GM21360 (cell line): ENCODE results near the gene HRAS.

Source experiments
- ATAC-seq: cut with Tn5 transposase; IDR thresholded peaks from one replicate; pipeline ENCODE4 v1.9.1; 2021; ENCODE audit warnings: mild to moderate bottlenecking, moderate library complexity; ENCODE audit not compliant: unreplicated experiment

The HRAS gene

DNA sequence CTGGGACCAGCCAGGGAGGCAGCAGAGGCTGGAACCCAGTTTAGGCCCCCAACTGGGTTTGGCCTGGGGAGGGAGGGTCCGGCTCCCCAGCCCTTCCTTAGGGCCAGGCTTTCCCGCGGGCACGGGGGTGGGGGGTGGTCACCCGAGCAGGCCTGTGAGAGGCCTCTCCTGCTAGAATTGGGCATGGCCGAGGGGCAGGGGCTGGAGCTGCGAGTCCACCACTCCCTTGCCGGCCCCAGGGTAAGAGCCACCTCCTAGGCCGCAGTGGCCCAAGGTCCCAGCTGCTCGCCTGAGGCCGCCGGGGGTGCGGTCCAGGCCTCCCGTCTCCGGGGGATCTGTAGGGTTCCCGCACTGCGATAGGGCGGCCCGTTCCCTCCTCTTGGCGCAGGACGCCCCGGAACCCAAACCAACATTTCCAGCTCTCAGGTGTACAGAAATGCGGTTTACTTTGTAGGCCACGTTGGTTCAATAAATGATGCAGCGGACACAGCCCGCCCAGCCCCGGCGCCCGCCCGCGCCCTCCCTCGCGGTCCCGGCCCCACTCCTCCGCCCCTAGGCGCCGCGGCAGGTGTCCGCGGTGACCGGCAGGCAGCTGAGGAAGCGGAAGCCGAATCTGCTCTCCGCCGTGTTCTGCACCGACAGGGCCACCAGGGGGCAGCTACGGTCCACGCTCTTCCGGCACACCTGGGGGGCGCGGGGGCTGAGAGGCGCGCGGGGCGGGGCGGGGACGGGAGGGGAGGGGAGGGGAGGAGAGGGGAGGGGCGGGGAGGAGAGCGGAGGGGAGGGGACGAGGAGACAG is 19.3 kb upstream of the HRAS start:
- no peak for ATAC-seq

DNA sequence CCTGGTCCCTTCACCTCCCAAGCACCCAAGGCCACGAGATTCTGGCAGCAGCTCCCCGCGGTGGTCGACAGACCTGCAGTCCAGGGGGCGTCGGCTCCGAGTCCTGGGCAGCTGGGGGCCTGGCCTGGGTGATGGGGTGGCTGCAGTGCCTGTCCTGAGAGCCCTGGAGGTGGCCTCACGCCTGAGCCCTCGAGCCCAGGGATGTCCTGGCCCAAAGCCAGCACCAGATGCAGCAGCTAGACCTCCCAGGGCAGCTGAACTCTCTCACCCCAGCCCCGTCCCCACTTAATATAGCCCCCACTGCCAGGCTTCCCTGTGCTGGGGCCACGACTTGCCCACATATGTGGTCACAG is 18.6 kb upstream of the HRAS start:
- ATAC-seq: no peak

DNA sequence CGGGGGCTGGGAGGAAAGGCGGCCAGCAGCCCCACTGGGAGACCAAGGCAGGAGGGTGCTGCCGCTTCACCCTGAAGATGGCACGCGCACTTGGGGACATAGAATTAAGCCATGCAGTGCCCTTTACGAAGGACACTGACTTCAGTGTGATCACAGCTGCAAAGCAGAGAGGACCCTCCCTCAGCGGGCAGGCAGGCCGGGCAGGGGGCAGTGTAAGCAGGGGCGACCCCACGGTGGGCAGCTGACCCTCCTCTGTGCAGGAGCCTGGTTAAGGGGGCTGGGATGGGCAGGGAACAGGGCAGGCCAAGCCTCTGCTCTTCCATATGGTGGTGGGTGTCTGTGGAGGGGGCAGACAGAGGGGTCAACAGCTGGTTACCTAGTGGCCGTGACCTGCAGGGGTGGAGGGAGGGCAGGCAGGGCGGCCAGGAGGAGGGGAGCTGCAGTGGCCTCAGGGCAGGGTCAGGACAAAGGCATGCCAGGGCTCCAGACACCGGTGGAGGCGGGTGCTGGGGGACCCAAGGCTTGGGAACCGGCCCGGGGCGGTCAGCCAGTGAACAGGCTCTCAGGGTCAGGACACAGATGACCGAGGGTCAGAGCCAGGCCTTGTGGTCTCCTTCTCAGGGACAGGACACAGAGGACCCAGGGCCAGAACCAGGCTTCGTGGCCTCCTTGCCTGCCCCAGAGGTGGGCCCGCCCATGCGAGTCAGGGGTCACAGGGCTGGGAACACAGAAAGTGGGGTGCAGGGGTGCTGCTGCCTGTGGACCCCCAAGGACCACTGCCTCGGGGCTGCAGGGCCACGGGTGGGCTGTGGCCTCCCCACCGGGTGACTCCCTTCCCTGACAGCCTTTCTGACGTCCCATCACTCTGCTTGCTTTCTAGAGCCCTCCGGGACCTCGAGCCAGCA is 18.0 kb upstream of the HRAS start:
- no peak for ATAC-seq

DNA sequence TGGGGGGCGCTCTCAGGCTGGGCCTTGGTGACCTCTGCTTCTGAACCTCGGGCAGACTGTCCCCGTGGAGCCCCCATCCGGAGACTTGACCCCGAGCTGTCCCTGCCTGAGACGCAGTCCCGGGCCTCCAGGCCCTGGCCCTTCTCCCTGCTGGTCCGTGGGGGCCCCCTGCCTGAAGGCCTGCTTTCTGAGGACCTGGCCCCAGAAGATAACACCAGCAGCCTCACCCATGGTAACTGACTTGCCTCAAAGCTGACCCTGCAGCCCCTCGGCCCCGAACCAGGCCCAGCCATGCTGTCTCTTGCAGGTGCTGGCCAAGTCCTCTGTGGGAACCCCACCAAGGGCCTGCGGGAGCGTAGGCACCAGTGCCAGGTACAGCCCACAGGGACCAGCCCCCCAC is 16.2 kb upstream of the HRAS start:
- ATAC-seq: no peak

DNA sequence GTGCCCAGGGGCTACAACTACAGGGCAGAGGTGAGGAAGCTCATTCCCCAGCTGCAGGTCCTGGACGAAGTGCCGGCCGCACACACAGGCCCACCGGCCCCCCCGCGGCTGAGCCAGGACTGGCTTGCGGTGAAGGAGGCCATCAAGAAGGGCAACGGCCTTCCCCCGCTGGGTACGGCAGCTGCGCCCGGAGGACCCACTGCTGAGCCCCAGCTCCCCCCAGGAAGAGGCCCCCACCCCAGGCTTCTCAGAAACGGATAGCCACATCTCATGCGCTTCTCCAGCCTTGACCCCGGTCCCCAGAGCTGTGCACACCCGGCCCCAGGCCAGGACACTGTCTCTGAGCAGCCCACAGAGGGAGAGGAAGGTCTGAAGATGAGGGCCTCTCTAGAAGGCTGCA is 15.8 kb upstream of the HRAS start:
- ATAC-seq: no peak

DNA sequence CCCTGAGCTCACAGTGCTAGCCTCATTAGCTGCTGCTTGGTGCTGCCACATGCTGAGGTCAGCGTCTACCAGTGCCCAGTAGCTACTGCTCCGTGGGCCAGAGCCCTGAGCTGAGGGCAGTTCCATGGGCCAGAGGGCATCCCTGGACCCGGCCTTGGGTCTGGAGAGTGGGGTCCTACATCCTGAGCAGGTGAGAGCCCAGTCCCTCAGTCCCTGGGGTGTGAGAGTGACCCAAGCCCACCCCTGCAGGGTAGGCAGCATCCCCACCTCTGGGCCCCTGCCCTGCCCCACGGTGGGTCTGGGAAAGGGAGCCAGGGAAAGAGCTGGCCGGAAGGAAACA is 15.3 kb upstream of the HRAS start:
- ATAC-seq: no peak

DNA sequence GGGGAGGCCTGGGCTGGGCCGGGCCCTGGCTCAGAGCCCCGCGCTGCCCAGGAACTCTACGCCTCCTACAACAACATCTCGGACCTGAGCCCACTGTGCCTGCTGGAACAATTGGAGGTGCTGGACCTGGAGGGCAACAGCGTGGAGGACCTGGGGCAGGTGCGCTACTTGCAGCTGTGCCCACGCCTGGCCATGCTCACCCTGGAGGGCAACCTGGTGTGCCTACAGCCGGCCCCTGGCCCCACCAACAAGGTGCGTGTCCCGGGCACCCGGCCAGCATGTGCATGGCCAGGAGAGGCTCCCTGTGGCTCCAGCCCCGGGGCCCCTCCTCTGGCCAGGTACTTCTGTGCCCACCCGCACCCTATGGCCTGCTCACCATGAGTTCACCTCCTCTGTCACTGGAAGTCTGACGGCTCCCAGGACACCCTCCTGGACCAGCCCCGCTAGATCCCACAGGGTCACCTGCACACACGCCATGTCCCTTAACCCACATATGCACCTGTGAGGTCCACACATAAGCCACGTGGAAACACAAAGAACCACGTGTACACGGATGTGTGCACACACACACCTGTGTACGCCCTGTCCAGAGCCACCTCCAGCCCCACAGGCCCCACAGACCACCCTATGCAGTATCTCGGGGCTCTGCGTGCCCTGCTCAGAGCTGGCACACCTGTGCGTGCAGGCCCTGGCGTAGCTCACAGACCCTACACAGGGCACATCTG is 14.8 kb upstream of the HRAS start:
- no peak for ATAC-seq

DNA sequence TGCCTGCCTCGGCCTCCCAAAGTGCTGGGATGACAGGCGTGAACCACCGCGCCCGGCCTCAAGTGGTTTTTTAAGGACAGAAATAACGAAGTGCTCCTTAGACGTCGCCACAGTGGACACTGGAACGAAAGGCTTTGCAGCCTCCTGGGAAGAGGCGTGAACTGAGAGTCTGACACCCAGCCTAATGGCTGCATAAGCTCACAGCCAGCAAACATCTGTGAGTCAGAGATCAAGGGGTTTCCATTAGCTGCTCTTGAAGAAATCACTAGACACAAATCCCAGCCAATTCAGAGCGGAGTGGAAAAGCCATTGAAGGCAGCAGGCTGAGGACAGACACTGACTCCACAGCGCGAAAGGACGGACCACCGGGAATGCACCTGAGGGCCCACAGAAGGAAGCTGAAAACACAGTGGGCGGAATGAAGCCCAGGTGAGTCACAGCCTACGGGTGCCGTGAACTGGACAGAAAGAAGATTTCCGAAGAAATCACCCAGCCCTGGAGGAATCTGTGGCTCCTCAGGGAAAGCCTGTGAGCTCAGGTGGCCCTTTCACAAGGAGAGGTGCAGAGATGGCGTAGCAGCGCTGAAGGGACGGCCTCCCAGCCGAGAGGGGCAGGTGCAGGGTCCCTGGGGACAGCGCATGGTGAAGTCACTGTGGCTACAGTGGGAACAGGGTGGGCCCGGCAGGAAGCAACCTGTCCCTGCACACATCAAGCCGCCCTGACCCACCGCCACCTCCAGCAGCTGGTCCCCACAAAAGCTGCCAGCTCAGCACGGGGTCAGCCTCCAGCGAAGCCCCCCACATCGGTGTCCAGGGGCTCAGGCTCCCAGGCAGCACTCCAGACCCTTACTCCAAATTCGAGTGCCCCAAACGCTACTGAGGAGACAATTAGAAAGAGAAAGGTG is 13.6 kb upstream of the HRAS start:
- no peak for ATAC-seq

DNA sequence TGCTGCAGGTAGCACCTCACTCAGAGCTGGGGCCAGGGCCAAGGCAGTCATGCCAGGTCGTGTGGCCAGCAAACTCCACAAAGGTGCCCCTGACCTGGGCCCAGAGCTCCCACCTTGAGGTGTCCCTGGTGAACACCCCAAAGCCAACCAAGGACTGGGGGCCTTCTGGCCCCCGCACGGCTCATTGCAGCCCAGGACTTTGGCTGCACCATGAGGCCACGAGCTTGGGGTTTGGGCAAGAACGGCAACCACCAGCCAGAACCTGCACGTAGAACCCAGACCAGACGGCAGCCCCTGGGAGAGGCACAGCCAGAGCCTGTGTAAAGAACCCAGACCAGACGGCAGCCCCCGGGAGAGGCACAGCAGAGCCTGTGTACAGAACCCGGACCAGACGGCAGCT is 9.8 kb upstream of the HRAS start:
- no peak for ATAC-seq

DNA sequence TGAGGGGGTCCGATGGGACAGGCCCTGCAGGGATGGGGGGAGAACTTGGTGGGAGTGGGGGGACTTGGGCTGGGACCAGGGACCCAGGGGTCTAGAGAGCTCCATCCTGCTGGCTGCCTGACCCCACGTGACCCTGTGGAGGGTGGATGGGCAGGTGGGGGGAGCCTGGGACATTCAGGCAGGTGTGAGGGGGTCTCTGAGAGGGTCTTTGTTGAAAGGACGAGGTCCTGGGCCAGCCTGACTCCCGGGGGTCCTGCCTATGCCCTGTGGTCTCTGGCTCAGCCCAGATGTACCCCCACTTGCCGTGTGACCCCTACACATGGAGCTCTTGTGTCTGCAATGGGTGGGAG is 9.4 kb upstream of the HRAS start:
- no peak for ATAC-seq

DNA sequence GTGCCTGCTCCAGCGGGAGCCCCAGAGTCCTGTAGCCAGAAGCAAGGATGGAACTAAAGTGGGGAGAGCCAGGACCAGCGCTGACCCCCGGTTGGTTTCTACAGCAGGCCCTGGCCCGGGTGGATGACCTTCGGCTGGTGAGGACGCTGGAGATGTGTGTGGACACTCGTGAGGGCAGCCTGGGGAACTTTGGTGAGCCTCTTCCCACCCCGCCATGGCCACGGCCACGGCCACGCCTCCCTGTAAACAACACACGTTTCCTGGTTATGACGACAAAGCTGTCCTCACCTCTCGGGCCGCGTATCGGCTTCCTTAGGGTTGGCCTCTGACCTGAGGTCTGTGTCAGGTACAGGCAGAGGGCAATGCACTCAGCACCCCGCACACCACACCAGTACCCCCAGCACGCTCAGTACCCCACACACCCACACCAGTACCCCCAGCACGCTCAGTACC is 6.1 kb upstream of the HRAS start:
- no peak for ATAC-seq

DNA sequence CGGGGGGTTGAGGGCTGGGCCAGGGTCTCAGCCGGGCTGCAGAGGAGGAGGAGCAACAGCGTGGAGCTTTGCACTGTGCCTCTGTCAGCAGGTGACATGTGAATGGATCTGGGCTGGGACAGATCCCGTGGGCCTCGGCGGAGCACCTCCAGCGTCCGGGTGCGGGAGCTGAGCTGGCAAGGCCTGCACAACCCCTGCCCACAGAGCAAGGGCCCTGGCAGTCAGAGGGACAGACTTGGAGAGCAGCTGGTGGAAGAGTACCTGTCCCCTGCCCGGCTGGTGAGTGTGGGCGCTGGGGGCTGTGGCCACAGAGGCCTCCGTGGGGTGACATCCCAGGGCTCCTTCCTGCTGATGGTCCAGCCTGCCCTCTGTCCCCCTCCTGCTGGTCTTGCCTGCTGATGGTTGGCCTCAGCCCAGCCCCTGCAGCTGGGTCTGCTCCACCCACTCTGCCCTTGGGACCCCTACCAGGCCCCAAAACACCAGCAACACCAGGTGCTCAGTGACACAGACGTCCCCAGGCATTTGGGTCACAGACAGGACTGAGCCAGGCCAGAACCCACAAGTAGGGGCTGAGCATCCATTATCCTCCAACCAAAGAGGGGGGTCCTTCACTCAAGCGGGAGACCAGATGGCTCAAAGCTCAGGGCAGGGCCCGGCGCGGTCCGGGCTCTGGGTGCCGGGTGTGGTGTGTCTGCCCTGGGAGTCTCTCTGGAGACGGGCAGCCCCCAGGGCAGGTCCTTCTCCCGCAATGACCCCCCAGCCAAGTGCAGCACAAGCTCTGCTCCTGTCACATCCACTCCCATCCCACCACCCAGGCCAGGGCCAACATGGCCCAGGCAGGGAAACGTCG is 5.4 kb upstream of the HRAS start:
- ATAC-seq: no peak

DNA sequence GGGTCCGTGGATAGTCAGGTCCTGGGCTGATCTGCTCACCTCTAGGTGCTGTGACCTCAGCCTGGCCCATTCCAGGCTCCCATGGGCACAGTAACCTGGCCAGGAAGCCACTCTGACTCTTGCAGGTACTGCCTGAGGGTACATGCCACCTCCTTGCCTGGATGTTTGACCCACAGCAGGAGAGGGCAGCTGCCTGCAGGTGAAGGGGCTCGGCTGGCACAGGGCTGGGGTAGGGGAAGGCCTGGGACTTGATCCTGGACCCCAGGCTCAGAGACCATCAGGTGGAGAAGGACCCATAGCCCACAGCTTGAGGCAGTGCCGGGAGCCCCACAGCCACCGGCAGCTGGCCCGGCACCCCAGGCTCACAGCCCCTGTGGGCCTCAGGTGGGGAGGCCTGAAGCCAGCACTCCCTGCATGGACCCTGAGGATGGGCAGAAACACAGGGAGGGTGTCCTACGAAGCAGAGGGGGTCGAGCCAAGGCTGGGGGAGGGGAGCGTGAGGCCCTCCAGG is 4.7 kb upstream of the HRAS start:
- ATAC-seq: no peak

DNA sequence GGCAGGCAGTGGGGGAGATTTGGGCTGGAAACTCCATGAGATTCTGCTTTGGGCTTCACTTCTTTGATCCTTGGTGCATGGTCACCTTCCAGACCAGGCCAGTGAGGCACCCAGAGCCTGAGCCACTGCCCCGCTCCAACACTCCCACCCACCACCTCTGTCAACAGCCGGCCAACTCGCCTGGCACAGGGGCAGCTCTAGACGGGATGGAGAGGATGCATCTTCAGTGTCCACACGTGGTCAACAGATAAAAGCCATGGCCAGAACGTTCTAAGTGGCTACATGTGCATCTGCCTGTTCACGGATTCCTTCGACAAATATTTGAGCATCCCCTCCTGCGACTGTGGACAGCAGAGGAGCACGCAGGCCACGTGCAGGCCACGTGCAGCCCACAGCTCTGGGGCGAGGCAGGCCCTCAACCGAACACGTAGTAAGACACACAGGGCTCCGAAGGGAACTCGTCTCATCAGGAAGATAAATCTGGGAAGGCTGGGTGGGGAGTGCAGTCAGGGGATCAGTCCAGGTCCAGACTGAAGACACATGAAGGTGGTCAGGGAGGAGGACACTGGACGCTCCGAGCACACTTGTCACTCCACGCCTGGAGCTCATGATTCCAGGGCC is 3.2 kb upstream of the HRAS start:
- no peak for ATAC-seq

DNA sequence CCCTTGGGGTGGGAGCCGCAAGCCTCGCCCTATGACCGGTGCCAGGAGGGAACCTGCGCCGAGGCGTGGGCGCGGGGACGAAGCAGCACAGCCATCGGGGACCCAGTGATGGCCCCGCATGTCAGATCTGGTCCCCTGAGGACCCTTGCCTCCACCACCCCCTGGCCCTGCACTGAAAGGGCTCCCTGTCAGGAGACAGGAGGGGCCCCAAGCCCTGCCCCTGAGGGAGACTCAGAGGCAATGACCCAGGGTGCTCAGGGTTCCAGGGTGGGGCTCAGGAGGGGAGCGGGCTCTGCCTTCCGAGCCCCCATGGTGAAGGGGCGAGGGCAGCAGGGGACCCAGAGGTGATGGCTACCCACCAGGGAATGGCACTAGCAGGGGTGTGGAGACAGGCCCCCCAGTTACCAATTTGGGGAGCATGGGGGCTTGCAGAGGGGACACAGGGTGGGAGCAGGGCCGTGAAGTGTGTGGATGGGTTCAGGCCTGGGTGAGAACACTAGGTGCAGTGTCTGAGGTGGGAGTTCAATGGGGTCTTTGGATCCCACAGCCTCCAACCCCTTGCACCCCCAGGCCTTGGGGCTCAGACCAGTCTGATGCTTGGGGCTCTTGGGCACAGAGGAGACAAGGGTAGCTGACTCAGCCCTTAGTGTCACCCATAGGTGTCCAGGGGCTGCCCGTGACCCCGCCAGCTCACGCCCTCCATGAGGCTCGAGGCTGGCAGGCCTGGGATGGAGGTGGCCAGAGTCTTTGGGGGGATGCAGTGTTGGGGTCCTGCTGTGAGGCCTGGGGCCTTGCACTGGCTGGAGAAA is 2.5 kb upstream of the HRAS start:
- ATAC-seq: no peak

DNA sequence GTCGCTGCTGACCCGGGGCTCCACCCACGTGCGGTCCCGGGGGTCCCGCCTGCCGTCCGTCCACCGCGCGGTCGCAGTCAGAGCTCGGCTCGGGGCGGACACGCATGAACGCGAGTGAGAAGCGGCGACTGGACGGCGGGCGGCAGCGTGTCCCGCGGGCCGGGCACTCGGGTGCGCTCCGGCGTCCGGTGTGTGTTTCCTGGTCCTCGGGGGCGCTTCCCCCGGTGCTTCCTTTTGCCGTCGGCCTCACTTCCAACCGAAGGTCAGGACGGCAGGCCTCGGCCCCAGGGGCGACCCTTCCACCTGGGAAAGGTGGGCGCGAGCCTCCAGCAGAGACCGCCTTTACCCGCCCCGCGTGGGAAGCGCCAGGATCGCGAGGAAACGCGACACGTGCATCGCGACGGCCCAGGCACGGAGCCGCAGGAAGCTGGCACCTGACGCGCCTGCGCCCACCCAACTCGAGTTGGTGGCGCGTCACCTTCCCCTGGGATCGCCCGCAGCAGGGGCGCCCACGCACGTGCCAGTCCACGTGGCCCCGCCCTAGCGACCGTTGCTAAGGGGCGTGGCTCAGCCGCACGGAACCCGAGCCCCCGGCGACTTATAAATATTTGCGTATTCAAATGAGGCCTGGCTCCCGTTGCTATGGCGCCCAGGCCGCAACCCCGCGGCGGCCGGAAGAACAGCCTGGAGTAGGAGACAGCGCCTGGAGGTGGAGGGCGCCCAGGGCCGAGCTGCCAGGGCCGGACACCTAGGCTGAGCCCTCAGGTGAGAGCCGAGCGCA is 1.7 kb upstream of the HRAS start, which contains the start of gene LRRC56:
TSS of gene LRRC56 (plus strand) at position 687 of the 781 bp plus-strand sequence. CDS start 3,158 bp downstream, outside the sequence.
- ATAC-seq: peak; percentile 39

DNA sequence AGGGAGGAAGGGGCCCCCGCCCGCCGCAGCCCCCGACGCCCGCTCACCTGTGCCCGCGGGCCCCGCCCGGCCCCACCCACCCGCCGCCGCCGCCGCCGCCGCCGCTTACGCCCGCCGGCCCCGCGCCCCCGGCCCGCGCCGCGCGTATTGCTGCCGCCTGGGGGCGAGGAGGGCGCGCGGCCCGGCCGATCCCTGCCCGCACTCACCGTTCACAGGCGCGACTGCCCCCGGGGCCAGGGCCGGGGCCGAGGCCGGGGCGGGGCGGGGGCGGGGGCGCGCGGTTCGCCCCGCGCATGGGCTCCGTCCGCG is 212 bp downstream of the HRAS start:
- ATAC-seq: no peak
